Umbilical cord (tissue), 1 donor: ENCODE measurements around the gene OR52N5. TPM values are rescaled to one million over a fixed set of nuclear protein-coding genes. Genes with fewer than 3 reads are reported as not detected.

ENCODE experiments used
- total RNA-seq: library from RNA; depleted of rRNA; stranded (reverse); fragments of >200 nt; gene quantifications from one replicate; pipeline ENCODE4 v1.2.3, GENCODE V29; 2014; ENCODE audit warnings: low replicate concordance; ENCODE audit not compliant: insufficient read depth

The OR52N5 gene
- total RNA-seq, 1 donor from 2014 or later: 0.72 TPM

Other genes starting within 250 kb of the OR52N5 start
- 1.7 TPM for gene OR52H1, start 234.8 kb downstream of the OR52N5 start, total RNA-seq
- not detected for gene OR52B6, start 202.5 kb downstream of the OR52N5 start, total RNA-seq
- gene TRIM6, start 186.7 kb downstream of the OR52N5 start, total RNA-seq: 4.1 TPM
- gene TRIM34, start 158.4 kb downstream of the OR52N5 start, total RNA-seq: 10.1 TPM
- 22.9 TPM for gene TRIM5, start 98.3 kb downstream of the OR52N5 start, total RNA-seq
- 67.7 TPM for gene TRIM22, start 93.6 kb downstream of the OR52N5 start, total RNA-seq
- gene OR56B1, start 46.9 kb downstream of the OR52N5 start, total RNA-seq: not detected
- gene OR52N4, start 29.1 kb downstream of the OR52N5 start, total RNA-seq: 1.9 TPM
- gene OR52N1, start 7.9 kb upstream of the OR52N5 start, total RNA-seq: 0.96 TPM
- gene OR52N2, start 25.6 kb upstream of the OR52N5 start, total RNA-seq: not detected
- gene OR52E6, start 58.5 kb upstream of the OR52N5 start, total RNA-seq: not detected
- 1.9 TPM for gene OR52E8, start 74.3 kb upstream of the OR52N5 start, total RNA-seq
- gene OR52E4, start 97.3 kb upstream of the OR52N5 start, total RNA-seq: 4.6 TPM
- 0.96 TPM for gene OR52E5, start 109.9 kb upstream of the OR52N5 start, total RNA-seq
- 2.6 TPM for gene OR56A3, start 158.9 kb upstream of the OR52N5 start, total RNA-seq
- 5.5 TPM for gene OR56A5, start 185.1 kb upstream of the OR52N5 start, total RNA-seq
- gene OR52L1, start 203.6 kb upstream of the OR52N5 start, total RNA-seq: 3.4 TPM
- 2.4 TPM for gene OR56A4, start 223.6 kb upstream of the OR52N5 start, total RNA-seq
- gene OR56A1, start 247.4 kb upstream of the OR52N5 start, total RNA-seq: 2.2 TPM